Epithelial cell of proximal tubule (primary cell): ENCODE results near the gene NAPB. TPM values are rescaled to one million over a fixed set of nuclear protein-coding genes. Genes with fewer than 3 reads are reported as not detected.

ENCODE experiments used
- DNase-seq: peaks from one replicate; pipeline ENCODE4 v3.0.0-alpha.2; 2011; ENCODE audit warnings: low read depth
- H3K4me3 ChIP-seq: 2 replicates; pipeline ENCODE4 v1.5.1; 2011; ENCODE audit warnings: low read depth, mild to moderate bottlenecking, low read length
- CTCF ChIP-seq: conservative IDR thresholded peaks from 2 replicates; pipeline ENCODE4 v1.5.1; 2012; ENCODE audit warnings: low read depth, mild to moderate bottlenecking, low read length
- total RNA-seq: library from RNA; depleted of rRNA; stranded (reverse); fragments of >200 nt; gene quantifications from 2 replicates; pipeline ENCODE4 v1.2.3, GENCODE V29; 2015

NAPB gene
- total RNA-seq, 1 donor from 2014 or later: 3.3 TPM

GRCh38 chr20:23327617-23328333, 93.5 kb downstream of the NAPB start:
- no peak overlapping the region for H3K4me3 ChIP-seq
- no peak for TF ChIP-seq CTCF
- no peak for DNase-seq

GRCh38 chr20:23326774-23327173, 94.5 kb downstream of the NAPB start:
- no peak for TF ChIP-seq CTCF
- DNase-seq: no peak
- H3K4me3 ChIP-seq: no peak overlapping the region

GRCh38 chr20:23325107-23325506, 96.2 kb downstream of the NAPB start:
- DNase-seq: no peak
- H3K4me3 ChIP-seq: no peak overlapping the region
- TF ChIP-seq CTCF: no peak

Other genes with a start within 250 kb of the NAPB start
- gene NXT1, start 70.7 kb downstream of the NAPB start, total RNA-seq: 47.0 and 84.6 TPM in 2 replicates
- 9.5 and 10.3 TPM in 2 replicates for gene GZF1, start 59.3 kb downstream of the NAPB start, total RNA-seq
- not detected in 2 replicates for gene CSTL1, start 18.2 kb upstream of the NAPB start, total RNA-seq
- gene CST11, start 31.4 kb upstream of the NAPB start, total RNA-seq: not detected in 2 replicates
- gene CST8, start 69.6 kb upstream of the NAPB start, total RNA-seq: not detected in 2 replicates
- not detected in 2 replicates for gene CST9L, start 147.0 kb upstream of the NAPB start, total RNA-seq
- gene CST9, start 184.4 kb upstream of the NAPB start, total RNA-seq: not detected in 2 replicates
- gene CST3, start 216.5 kb upstream of the NAPB start, total RNA-seq: 309 and 347 TPM in 2 replicates